GM12874 (cell line): ENCODE data around the gene ARL8A.

Experiments
- TF ChIP-seq, protein P1 (sequence below): IDR thresholded peaks from 2 replicates; pipeline ENCODE4 v1.5.1; 2011; ENCODE audit warnings: low read depth, mild to moderate bottlenecking, control low read depth, low read length, moderate library complexity; ENCODE audit not compliant: insufficient read depth

Gene ARL8A

DNA sequence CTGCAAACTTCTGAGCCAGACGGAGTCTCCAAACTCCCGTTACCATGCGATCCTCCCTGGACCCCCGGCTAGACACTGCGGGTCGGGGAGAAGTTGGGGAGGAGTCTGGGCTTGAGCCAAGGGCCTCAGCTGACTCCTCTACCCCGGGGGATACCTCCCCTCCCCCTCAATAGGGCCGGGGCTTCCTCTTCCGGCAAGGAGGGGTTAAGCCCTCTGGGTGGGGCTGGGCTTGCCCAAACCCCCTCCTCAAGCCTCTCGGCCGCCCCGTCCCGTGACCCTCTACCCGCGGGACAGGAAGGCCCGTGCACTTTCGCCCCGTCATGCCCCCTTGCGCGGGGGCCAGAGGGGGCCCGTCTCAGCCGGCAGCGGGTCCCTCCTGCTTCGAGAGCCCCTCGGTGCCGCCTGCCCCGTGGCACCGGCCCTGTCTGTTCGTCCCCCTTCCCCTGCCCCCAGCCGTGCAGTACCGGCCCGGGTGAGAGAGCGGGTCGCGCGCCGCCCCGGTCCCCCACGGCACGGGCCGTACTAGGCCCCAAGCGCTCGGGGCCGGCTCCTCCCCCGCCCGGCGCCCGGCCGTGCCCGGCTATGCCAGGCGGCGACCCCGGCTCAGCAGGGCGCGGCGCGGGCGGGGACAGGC is 652 bp downstream of the ARL8A start:
- TF ChIP-seq, protein P1, sequence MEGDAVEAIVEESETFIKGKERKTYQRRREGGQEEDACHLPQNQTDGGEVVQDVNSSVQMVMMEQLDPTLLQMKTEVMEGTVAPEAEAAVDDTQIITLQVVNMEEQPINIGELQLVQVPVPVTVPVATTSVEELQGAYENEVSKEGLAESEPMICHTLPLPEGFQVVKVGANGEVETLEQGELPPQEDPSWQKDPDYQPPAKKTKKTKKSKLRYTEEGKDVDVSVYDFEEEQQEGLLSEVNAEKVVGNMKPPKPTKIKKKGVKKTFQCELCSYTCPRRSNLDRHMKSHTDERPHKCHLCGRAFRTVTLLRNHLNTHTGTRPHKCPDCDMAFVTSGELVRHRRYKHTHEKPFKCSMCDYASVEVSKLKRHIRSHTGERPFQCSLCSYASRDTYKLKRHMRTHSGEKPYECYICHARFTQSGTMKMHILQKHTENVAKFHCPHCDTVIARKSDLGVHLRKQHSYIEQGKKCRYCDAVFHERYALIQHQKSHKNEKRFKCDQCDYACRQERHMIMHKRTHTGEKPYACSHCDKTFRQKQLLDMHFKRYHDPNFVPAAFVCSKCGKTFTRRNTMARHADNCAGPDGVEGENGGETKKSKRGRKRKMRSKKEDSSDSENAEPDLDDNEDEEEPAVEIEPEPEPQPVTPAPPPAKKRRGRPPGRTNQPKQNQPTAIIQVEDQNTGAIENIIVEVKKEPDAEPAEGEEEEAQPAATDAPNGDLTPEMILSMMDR = no peak

DNA sequence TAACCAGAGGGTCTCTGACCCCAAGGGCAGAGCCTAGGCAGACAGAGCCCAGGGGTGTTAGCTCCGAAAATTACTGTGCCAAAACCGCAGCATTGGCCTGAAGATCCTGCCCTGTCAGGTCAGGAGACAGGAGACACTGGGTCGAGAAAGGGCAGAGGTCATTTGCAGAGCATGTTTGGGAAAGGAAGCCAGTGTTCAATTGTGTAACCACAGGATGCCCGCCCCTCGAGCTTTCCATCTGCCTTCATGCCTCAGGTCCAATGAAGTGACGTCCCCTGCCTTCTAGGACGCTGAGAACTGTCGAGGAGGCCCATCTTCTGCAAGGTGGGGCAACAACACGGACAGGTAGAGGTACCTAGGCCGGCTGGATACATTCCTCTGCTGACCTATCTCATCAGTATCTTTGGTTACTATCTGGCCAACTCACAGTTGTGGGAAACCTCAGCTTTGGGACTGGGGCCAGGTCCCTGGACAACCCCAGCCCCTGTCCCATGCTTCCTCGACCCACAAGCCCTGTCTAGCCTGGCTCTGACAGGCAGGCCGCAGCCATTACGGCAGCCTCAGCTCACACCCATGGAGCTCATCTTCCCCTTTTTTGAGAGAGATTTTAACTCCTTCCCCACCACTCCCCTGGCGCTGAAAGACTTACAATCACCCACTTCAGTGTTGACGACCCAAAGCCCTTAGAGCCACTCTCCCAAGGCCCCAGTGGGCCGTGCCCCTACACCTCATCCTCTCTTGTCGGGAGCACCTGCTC is 1.3 kb downstream of the ARL8A start:
- TF ChIP-seq, protein P1 = no peak

DNA sequence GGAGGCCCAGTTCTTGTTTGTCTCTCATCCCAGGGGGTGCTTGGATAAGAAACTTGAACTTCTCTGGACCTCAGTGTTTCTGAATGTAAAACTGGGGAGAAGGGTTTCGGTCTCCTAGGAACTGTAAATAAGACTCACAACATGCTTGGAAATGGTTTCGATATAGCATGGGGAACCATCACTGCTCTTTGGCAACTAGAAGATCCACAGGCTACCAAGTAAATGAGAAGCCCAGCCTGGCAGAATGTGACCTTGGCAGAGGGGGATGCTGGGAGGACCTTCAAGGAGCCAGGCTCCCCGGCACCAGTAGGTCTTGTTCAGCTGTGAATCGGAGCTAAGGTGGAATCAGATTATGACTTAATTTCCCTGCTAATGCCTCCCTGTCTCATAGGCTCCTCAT is 3.7 kb downstream of the ARL8A start:
- TF ChIP-seq, protein P1 = no peak

DNA sequence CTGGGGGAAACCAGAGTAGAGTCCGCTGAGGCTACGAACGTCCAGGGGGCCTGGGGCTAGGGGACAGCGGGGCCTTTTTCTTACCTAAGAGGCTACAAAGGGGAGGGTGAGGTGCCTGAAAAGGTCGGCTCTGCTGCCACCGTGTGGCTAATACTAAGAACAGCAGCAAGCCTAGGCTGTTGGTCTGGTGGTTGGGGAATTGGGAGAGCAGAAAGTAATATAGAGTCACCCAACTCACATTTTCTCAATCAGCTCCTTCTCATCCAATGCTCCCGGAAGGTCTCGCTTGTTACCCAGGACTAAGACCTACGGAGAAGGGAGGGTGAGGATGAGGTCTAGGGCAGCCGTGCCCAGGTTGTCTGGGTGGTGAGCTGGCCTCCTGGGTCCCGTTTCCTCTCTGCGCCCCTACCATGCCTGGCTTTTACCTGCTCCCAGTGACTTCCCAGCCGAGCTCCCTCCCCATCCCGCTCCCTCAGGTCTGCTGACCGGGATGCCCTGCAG is 9.3 kb downstream of the ARL8A start:
- TF ChIP-seq, protein P1 = peak; percentile 85

DNA sequence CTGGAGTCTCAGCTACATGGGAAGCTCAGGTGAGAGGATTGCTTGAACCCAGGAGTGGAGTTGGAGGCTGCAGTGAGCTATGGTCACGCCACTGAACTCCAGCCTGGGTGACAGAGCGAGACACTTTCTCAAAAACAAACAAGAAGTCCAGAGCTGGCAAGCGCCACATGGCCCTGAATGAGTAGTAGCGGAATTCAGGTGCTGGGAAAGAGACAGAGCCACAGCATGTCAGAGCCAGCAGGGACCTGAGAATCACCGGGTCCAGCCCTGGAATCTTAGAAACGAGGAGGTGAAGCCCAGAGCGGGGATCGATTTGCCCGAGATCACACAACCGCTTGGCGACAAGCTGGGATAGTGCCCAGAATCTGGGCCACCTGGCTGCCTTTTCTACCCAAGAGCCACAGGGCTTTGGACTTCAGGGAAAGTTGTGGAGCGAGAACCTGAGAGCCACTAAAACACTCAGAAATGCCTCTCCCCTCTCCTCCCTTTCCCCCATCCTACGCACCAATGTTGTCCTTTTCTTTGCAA is 9.8 kb downstream of the ARL8A start:
- TF ChIP-seq, protein P1 = no peak

DNA sequence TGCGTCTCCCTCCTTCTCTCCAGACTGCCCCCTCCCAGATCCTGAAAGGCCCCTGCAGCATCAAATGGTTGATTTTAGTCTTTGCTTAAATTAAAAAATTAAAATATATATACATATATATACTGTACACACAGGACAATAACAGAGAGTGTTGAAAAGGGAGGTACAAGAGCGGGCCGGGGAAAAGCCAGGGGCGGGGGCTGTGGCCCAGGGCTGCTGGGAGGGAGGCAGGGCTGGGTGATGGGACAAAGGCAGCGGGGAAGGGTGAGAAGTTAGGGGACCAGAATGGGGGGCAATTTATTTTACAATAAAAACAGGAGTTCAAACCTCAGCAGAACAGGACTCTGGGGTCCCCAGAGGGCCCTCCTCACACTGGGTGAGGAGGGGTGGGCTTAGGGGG is 10.5 kb downstream of the ARL8A start:
- TF ChIP-seq, protein P1 = no peak

DNA sequence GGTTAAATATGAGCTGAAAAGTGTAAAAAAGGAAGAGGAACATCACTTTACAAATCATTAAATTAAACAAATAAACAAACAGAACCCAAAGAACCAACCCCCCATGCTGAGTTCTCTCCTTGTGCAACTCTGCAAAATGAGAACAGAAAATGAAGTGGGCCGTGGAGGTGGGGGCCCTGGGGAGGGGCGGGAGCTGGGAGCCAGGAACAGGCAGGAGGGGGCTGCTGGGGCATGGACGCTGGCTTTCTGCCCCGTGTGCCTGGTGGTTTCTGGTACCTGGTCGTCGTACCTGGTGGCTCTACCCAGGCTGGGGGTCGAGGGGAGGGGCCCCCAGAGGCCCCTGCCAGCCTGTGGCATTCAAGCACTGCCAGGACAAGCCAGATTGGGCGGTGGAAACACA is 11.0 kb downstream of the ARL8A start:
- TF ChIP-seq, protein P1 = no peak
